SH-SY5Y (cell line): ENCODE measurements around the gene ARMC3.

Experiments used
- GATA2 ChIP-seq: IDR thresholded peaks from 2 replicates; pipeline ENCODE4 v1.6.1; 2011; ENCODE audit warnings: mild to moderate bottlenecking, low read depth, low read length
- GATA3 ChIP-seq: IDR thresholded peaks from 2 replicates; pipeline ENCODE4 v1.6.1; 2011; ENCODE audit warnings: low read depth, mild to moderate bottlenecking, low read length, moderate library complexity

GRCh38 chr10:23080262-23080661 lies 152.4 kb downstream of the ARMC3 start:
- TF ChIP-seq GATA3 (no peak), GATA2 (no peak)
